Measurements from ENCODE around the gene TSKS. TPM values are rescaled to one million over a fixed set of nuclear protein-coding genes. Genes with fewer than 3 reads are reported as not detected.

Gene TSKS
- total RNA-seq, 1 donor from 2014 or later, result 1.2 TPM

GRCh38 chr19:49799271-49799797 is 36.2 kb upstream of the TSKS start:
- intact Hi-C loops (cut with DNase I), result no loop called here
- Histone ChIP-seq H3K27ac (no peak overlapping the region), H3K4me1 (peaks cover 14% of the 10 kb centered on the region), H3K27me3 (no peaks in the 10 kb centered on the region), H3K36me3 (peaks cover 4 to 83% of the 10 kb centered on the region in 2 donors), H3K9me3 (no peaks in the 10 kb centered on the region), H3K4me3 (no peak overlapping the region)
- TF ChIP-seq CTCF (IDR thresholded peaks at IDR 0.05) (no peak), POLR2A (IDR thresholded peaks at IDR 0.05) (no peak), POLR2AphosphoS5 (IDR thresholded peaks at IDR 0.05; ENCODE audit: insufficient read depth in 1 of 2, low read depth in 1 of 2) (no peak)
- DNase-seq (ENCODE audit: extremely low spot score in 2 of 2), result no peak

GRCh38 chr19:49798574-49798973 is 35.5 kb upstream of the TSKS start:
- Histone ChIP-seq H3K27ac (no peak overlapping the region), H3K36me3 (peaks cover 4 to 85% of the 10 kb centered on the region in 2 donors), H3K4me1 (peaks cover 14% of the 10 kb centered on the region), H3K27me3 (no peaks in the 10 kb centered on the region), H3K4me3 (no peak overlapping the region), H3K9me3 (no peaks in the 10 kb centered on the region)
- DNase-seq (ENCODE audit: extremely low spot score in 2 of 2), result no peak
- intact Hi-C loops (cut with DNase I), result no loop called here
- TF ChIP-seq CTCF (IDR thresholded peaks at IDR 0.05), result no peak
- TF ChIP-seq POLR2A (IDR thresholded peaks at IDR 0.05), result no peak
- no peak for TF ChIP-seq POLR2AphosphoS5 (IDR thresholded peaks at IDR 0.05; ENCODE audit: insufficient read depth in 1 of 2, low read depth in 1 of 2)

- H3K27ac ChIP-seq, result no peak overlapping the region
- no peaks in the 10 kb centered on the region for H3K9me3 ChIP-seq
- peaks cover 4 to 85% of the 10 kb centered on the region in 2 donors for H3K36me3 ChIP-seq
- H3K4me3 ChIP-seq, result no peak overlapping the region
- intact Hi-C loops (cut with DNase I), result no loop called here
- peaks cover 19% of the 10 kb centered on the region for H3K4me1 ChIP-seq
- TF ChIP-seq POLR2A (IDR thresholded peaks at IDR 0.05) (no peak), CTCF (IDR thresholded peaks at IDR 0.05) (no peak), POLR2AphosphoS5 (IDR thresholded peaks at IDR 0.05; ENCODE audit: insufficient read depth in 1 of 2, low read depth in 1 of 2) (no peak)
- DNase-seq (ENCODE audit: extremely low spot score in 2 of 2), result no peak
- H3K27me3 ChIP-seq, result no peaks in the 10 kb centered on the region
Observed at GRCh38 chr19:49795615-49796014, 32.5 kb upstream of the TSKS start.

- Histone ChIP-seq H3K27me3 (no peaks in the 10 kb centered on the region), H3K9me3 (no peaks in the 10 kb centered on the region), H3K27ac (no peak overlapping the region), H3K4me3 (no peak overlapping the region), H3K4me1 (peaks cover 24% of the 10 kb centered on the region), H3K36me3 (peaks cover 4 to 64% of the 10 kb centered on the region in 2 donors)
- no peak for DNase-seq (ENCODE audit: extremely low spot score in 2 of 2)
- TF ChIP-seq POLR2AphosphoS5 (IDR thresholded peaks at IDR 0.05; ENCODE audit: insufficient read depth in 1 of 2, low read depth in 1 of 2), result no peak
- TF ChIP-seq CTCF (IDR thresholded peaks at IDR 0.05), result no peak
- no peak for TF ChIP-seq POLR2A (IDR thresholded peaks at IDR 0.05)
- intact Hi-C loops (cut with DNase I), result no loop called here
Observed at GRCh38 chr19:49793561-49793840, 30.4 kb upstream of the TSKS start.

GRCh38 chr19:49792829-49793560 is 29.9 kb upstream of the TSKS start:
- TF ChIP-seq POLR2A (IDR thresholded peaks at IDR 0.05), result no peak
- TF ChIP-seq CTCF (IDR thresholded peaks at IDR 0.05), result no peak
- no peak for TF ChIP-seq POLR2AphosphoS5 (IDR thresholded peaks at IDR 0.05; ENCODE audit: insufficient read depth in 1 of 2, low read depth in 1 of 2)

More at GRCh38 chr19:49792829-49793560, 29.9 kb upstream of the TSKS start:
- intact Hi-C loops (cut with DNase I), result no loop called here
- Histone ChIP-seq H3K27me3 (no peaks in the 10 kb centered on the region), H3K9me3 (no peaks in the 10 kb centered on the region), H3K36me3 (peaks cover 4 to 64% of the 10 kb centered on the region in 2 donors), H3K4me1 (peaks cover 24% of the 10 kb centered on the region), H3K4me3 (no peak overlapping the region), H3K27ac (peak overlapping the region; percentile 74)
- DNase-seq (ENCODE audit: extremely low spot score in 2 of 2), result no peak

Measured in vagina (tissue), 2 donors.